Astrocyte (in vitro differentiated cells and primary cell): ENCODE data around the gene UBL7. TPM values are rescaled to one million over a fixed set of nuclear protein-coding genes. Genes with fewer than 3 reads are reported as not detected.

Experiments
- DNase-seq: peaks from one replicate; pipeline ENCODE4 v3.0.0-alpha.2; 2010; ENCODE audit warnings: low read depth
- FAIRE-seq: peaks from 2 replicates; lab custom pipeline; 2011; peaks lifted over from hg19 to GRCh38; lab: Jason Lieb, UNC
- H2AFZ ChIP-seq: 2 replicates; pipeline ENCODE4 v1.6.0; 2012; ENCODE audit warnings: low read depth, low read length, inconsistent platforms
- H3K27ac ChIP-seq: 2 replicates; pipeline ENCODE4 v1.5.1; 2011; ENCODE audit warnings: low read depth, low read length, inconsistent platforms
- H3K27me3 ChIP-seq: 2 replicates; pipeline ENCODE4 v1.6.0; 2011; ENCODE audit warnings: low read length, inconsistent platforms; ENCODE audit not compliant: insufficient read depth
- H3K36me3 ChIP-seq: 2 replicates; pipeline ENCODE4 v1.5.1; 2011; ENCODE audit warnings: low read length, inconsistent platforms; ENCODE audit not compliant: insufficient read depth
- H3K4me1 ChIP-seq: 2 replicates; pipeline ENCODE4 v1.5.1; 2011; ENCODE audit warnings: low read length, inconsistent platforms; ENCODE audit not compliant: insufficient read depth
- H3K4me2 ChIP-seq: 2 replicates; pipeline ENCODE4 v1.6.0; 2012; ENCODE audit warnings: low read length, inconsistent platforms
- H3K4me3 ChIP-seq: 2 replicates; pipeline ENCODE4 v1.5.1; 2011; ENCODE audit warnings: low read depth, mild to moderate bottlenecking, low read length, inconsistent platforms; ENCODE audit not compliant: insufficient read depth
- H3K79me2 ChIP-seq: 2 replicates; pipeline ENCODE4 v1.6.0; 2012; ENCODE audit warnings: mild to moderate bottlenecking, low read length, inconsistent platforms; ENCODE audit not compliant: insufficient read depth
- H3K9ac ChIP-seq: 2 replicates; pipeline ENCODE4 v1.6.0; 2012; ENCODE audit warnings: mild to moderate bottlenecking, low read length, inconsistent platforms
- H3K9me3 ChIP-seq: 2 replicates; pipeline ENCODE4 v1.5.1; 2012; ENCODE audit warnings: low read depth, mild to moderate bottlenecking, low read length, inconsistent platforms; ENCODE audit not compliant: insufficient read depth
- H4K20me1 ChIP-seq: 2 replicates; pipeline ENCODE4 v1.6.0; 2012; ENCODE audit warnings: low read length, inconsistent platforms; ENCODE audit not compliant: insufficient read depth
- H3K27ac Mint-ChIP-seq: one replicate; pipeline ENCODE4 v1.8.0; 2021; ENCODE audit warnings: mild to moderate bottlenecking, mixed read lengths; ENCODE audit not compliant: unreplicated experiment
- H3K27me3 Mint-ChIP-seq: one replicate; pipeline ENCODE4 v1.8.0; 2021; ENCODE audit warnings: low read depth, mixed read lengths; ENCODE audit not compliant: unreplicated experiment
- H3K36me3 Mint-ChIP-seq: one replicate; pipeline ENCODE4 v1.8.0; 2021; ENCODE audit warnings: low read depth, mixed read lengths; ENCODE audit not compliant: unreplicated experiment
- H3K4me1 Mint-ChIP-seq: one replicate; pipeline ENCODE4 v1.8.0; 2021; ENCODE audit warnings: low read depth, mixed read lengths; ENCODE audit not compliant: unreplicated experiment
- H3K4me3 Mint-ChIP-seq: one replicate; pipeline ENCODE4 v1.8.0; 2021; ENCODE audit warnings: mild to moderate bottlenecking, moderate library complexity, mixed read lengths; ENCODE audit not compliant: unreplicated experiment
- H3K9me3 Mint-ChIP-seq: one replicate; pipeline ENCODE4 v1.8.0; 2021; ENCODE audit warnings: mild to moderate bottlenecking, mixed read lengths; ENCODE audit not compliant: unreplicated experiment
- CTCF ChIP-seq: IDR thresholded peaks from 2 replicates; pipeline ENCODE4 v1.5.1; 2011; ENCODE audit warnings: low read depth, mild to moderate bottlenecking, inconsistent platforms, low read length, moderate library complexity; ENCODE audit not compliant: insufficient read depth
- EZH2 ChIP-seq: IDR thresholded peaks from 2 replicates; pipeline ENCODE4 v1.6.1; 2012; ENCODE audit warnings: mild to moderate bottlenecking, low read length, inconsistent platforms; ENCODE audit not compliant: insufficient read depth
- total RNA-seq: library from RNA; stranded (reverse); gene quantifications from 2 replicates; pipeline ENCODE4 v1.2.1, GENCODE V29; 2021

UBL7 gene
- total RNA-seq, 1 donor from 2014 or later = 40.9 TPM

GRCh38 chr15:74502301-74502700 lies 41.3 kb upstream of the UBL7 start:
- Histone ChIP-seq H3K4me1 (no peaks in the 10 kb centered on the region), H3K9me3 (no peaks in the 10 kb centered on the region), H3K36me3 (no peaks in the 10 kb centered on the region), H3K4me3 (no peak overlapping the region), H4K20me1 (no peaks in the 10 kb centered on the region), H3K4me2 (no peak overlapping the region), H3K79me2 (no peaks in the 10 kb centered on the region), H2AFZ (no peak overlapping the region), H3K9ac (no peak overlapping the region), H3K27ac (no peak overlapping the region), H3K27me3 (no peaks in the 10 kb centered on the region)
- no peak for DNase-seq
- Mint-ChIP-seq H3K9me3 (peaks cover 3% of the 10 kb centered on the region), H3K27ac (no peak overlapping the region), H3K36me3 (no peaks in the 10 kb centered on the region), H3K27me3 (no peaks in the 10 kb centered on the region), H3K4me3 (no peak overlapping the region), H3K4me1 (no peaks in the 10 kb centered on the region)
- no peak for TF ChIP-seq CTCF
- no peak for TF ChIP-seq EZH2
- no peak for FAIRE-seq

- H2AFZ ChIP-seq = no peak overlapping the region
- no peaks in the 10 kb centered on the region for H3K27me3 ChIP-seq
- no peaks in the 10 kb centered on the region for H3K9me3 ChIP-seq
- no peak overlapping the region for H3K4me3 ChIP-seq
- H3K4me1 Mint-ChIP-seq = no peaks in the 10 kb centered on the region
- no peak overlapping the region for H3K4me2 ChIP-seq
- H3K79me2 ChIP-seq = no peaks in the 10 kb centered on the region
- H3K27ac ChIP-seq = no peak overlapping the region
- DNase-seq (no peak), FAIRE-seq (no peak)
- H3K36me3 Mint-ChIP-seq = peaks cover 2% of the 10 kb centered on the region
- no peaks in the 10 kb centered on the region for H3K36me3 ChIP-seq
- H4K20me1 ChIP-seq = no peaks in the 10 kb centered on the region
- TF ChIP-seq EZH2 (no peak), CTCF (no peak)
- no peaks in the 10 kb centered on the region for H3K4me1 ChIP-seq
- no peaks in the 10 kb centered on the region for H3K27me3 Mint-ChIP-seq
- peaks cover 3% of the 10 kb centered on the region for H3K9me3 Mint-ChIP-seq
- no peak overlapping the region for H3K4me3 Mint-ChIP-seq
- H3K27ac Mint-ChIP-seq = no peak overlapping the region
- H3K9ac ChIP-seq = no peak overlapping the region
These were observed 39.4 kb upstream of the UBL7 start for GRCh38 chr15:74500401-74500800.

- Histone ChIP-seq H3K36me3 (no peaks in the 10 kb centered on the region), H3K27ac (no peak overlapping the region), H2AFZ (no peak overlapping the region), H3K4me1 (no peaks in the 10 kb centered on the region), H3K9me3 (no peaks in the 10 kb centered on the region), H3K27me3 (no peaks in the 10 kb centered on the region), H3K4me2 (no peak overlapping the region), H3K4me3 (no peak overlapping the region), H3K79me2 (no peaks in the 10 kb centered on the region), H3K9ac (no peak overlapping the region), H4K20me1 (no peaks in the 10 kb centered on the region)
- DNase-seq = no peak
- TF ChIP-seq CTCF (no peak), EZH2 (no peak)
- Mint-ChIP-seq H3K4me3 (no peak overlapping the region), H3K27ac (no peak overlapping the region), H3K27me3 (no peaks in the 10 kb centered on the region), H3K9me3 (peaks cover 3% of the 10 kb centered on the region), H3K36me3 (peaks cover 2% of the 10 kb centered on the region), H3K4me1 (no peaks in the 10 kb centered on the region)
- no peak for FAIRE-seq
These were observed 38.4 kb upstream of the UBL7 start for GRCh38 chr15:74499366-74499765.
